ENCODE measurements around the gene PHACTR2.
A peak's percentile ranks its signal among the peaks of the same experiment; 100 is the strongest.
"Not testable (repeated sequence)": the region's sequence is repeated elsewhere in the genome, so short reads cannot be mapped to it uniquely, and the experiment has no call there.

Gene PHACTR2

DNA sequence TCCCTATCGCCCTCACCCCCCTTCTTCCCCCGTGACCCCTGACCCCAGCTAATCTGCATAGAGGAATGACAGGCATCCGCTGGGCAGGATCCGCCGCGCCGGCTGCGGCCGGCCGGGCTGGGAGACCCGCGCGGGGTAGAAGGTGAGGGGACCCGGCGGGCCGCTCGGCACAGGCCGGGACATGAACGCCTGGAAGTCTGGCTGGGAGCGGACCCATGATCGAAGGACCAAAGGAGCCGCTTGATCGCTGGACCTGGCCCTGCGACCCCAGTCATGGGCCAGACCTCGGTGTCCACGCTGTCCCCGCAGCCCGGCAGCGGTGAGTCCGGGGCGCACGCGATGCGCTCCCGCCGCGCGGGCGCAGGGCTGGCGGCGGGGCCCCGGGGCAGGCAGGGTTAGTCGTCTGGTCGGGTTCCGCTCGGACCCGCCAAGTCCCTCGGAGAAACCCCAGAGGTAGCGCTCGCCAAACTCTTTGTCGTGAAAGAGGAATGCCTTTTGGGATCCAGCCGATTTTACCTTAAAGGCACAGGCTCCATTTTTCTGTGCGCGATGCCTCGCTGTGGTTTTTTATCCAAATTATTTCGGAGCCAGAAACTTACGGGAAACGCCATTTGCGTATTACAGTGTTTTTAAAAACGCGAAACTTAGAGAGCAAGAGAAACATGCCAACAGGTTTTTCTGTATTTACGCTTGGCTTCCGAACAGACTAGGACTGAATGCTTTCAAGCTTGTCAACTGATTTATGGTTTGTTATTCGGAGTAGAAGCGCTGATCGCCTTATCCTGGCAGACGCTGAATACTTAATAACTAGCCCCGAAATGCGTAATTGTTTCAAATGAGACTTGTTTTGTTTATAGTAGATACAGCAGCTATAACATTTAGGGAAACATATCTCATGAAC, at the start of gene PHACTR2:
Gene PHACTR2 (plus strand): TSS at position 75 of the 901 bp plus-strand sequence. CDS start 199 bp downstream, at position 274.
- DNase-seq: peak in 12 of 14 donors; percentile 13 to 75 (median 46)

DNA sequence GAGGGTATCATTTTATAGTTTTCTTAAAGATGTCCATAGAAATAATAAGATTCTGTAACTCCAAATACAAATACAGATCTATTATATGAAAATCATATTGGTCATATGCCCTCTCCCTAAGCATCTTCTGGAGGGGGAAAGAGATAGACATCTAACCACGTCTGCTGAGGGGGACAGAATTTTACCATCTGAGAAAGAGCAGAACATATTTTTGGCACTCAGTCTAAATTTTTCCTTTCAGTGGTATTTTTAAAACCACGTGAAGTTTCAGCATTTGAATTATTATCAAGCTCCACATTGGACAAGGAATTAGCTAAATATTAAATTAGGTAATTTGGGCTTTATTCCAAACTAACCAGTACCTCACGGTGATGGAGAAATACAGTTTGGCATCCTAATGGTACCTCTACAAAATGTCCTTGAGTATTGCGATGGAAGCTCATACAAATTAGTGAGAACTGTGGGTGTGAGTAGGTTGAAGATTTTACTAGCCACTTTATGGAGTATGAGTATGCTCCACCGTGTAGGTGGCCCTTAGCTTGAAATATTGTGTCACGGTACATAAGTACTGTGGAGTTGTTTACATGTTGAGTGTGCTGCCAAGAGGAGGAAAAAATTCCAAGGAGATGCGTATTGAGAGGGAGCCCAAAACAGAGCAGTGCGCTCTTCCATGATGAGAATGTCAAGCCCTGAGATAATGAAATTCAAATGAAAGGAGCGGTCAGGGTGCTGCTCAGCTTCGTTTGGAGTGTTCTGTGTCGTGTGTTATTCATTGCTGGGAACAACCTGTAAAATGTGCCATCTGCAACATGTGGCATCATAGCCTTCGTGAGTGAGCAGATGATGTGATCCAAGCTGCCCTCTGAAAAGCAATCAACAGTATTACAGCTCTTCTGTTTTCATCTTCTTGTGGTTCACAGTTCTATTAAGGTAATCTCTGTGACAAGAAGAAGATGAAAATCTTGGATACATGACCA, 48.4 kb upstream of the PHACTR2 start:
- DNase-seq: no peak

GRCh38 chr6:143631196-143631595, 46.6 kb upstream of the PHACTR2 start:
- not testable (repeated sequence) for DNase-seq

DNA sequence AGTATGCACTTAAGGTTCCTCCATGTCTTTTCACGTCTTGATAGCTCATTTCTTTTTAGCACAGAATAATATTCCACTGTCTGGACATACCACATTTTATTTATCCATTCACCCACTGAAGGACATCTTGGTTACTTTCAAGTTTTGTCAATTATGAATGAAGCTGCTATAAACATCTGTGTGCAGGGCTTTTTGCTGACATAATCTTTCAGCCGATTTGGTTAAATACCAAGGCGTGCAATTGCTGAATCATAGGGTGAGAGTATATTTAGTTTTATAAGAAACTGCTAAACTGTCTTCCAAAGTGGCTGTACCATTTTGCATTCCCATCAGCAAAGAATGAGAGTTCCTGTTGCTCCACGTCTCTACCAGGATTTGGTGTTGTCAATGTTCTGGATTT, 44.9 kb upstream of the PHACTR2 start:
- no peak for DNase-seq

DNA sequence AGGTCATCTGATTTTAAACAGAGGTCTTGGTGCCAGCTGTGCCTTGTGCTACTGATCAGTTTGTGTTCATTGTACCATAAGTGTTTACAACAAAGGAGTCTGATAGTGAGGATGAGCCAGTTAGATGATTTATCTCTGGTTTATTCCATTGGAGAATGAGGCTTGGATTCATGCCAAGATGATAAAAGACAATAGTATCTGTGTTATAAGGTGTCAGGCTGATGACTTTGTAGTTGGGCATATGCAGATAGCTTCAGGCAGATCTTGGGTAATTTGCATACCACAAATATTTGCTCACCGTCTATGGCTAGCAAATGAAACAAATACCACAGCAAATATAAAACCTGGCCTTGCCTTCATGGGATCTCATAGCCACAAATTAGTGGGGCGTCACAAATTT, 43.3 kb upstream of the PHACTR2 start:
- DNase-seq: no peak

DNA sequence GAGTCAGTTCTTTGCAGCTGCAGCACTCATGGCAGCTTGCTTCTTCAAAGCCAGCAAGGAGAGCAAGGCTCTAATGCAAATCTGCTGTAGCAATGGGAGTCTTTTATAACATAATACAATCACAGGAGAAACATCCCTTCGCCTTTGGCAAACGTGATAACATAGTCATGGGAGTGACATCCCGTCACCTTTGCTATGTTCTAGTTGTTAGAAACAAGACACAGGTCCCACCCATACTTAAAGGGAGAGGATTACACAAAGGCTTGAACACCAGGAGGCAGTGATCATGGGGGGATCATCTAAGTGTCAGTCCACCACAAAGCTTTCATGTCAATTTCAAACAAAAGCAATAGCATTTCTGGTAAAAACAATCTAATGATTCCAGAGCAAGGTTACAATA, 40.1 kb upstream of the PHACTR2 start:
- no peak for DNase-seq

DNA sequence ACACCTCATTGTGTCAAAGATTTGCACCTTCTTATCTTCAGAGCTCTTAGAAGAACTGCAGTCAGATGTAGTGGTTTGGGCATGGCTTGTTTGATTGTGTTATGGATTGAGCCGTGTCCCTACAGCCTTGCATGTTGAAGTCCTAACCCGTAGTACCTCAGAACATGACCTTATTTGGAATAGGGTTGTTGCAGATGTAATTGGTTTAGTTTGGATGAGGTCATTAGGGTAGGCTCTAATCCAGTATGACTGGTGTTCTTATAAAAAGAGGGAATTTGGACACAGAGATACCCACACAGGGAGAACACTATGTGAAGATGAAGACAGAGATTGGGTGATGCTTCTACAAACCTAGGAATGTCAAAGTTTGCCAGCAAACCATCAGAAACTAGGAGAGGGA, 35.4 kb upstream of the PHACTR2 start:
- no peak for DNase-seq

DNA sequence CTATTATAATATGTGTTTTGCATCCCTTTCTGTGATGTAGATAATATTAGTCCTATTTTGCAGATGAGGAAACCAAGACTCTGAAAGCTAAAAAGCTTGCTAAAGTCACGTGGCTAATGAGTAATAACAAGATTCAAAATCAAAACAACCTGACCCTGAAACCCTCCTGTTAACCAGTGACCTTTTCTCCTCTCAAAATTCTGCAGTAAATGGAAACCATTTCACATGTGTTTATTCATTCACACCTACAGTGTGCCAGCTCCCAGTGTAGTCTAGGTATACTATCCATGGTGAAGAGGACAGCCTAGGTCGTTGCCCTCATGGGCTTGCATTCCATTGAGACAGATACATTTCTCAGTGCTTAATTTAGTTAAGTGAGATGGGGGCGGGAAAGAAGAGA, 30.6 kb upstream of the PHACTR2 start:
- no peak for DNase-seq

DNA sequence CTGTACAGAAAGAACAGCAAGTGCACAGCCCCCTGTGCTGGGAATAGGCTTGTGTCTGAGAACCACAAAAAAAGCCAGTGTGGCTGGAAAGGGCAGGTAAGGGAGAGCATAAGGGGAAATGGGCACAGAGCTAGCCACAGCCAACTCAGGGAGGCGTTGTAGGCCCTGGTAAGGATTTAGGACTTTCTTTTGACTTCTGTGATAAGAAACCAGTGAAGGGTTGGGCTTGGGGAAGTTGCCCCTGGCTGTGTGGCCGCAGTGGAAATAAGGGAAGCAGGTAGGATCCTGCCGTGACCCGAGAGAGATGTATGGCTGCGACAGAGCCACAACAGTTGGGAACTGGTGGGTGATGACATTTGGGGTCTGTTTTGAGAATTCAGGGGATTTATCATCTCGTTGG, 30.0 kb upstream of the PHACTR2 start:
- no peak for DNase-seq

- not testable (repeated sequence) for DNase-seq
Measured at GRCh38 chr6:143649319-143649718, 28.4 kb upstream of the PHACTR2 start.

- DNase-seq: not testable (repeated sequence)
Measured at GRCh38 chr6:143651328-143651727, 26.4 kb upstream of the PHACTR2 start.

- no peak for DNase-seq
Measured at GRCh38 chr6:143652841-143653331, 24.9 kb upstream of the PHACTR2 start.

- no peak for DNase-seq
Measured at GRCh38 chr6:143655541-143655940, 22.2 kb upstream of the PHACTR2 start.

GRCh38 chr6:143656026-143656425, 21.7 kb upstream of the PHACTR2 start:
- no peak for DNase-seq

- DNase-seq: no peak
Measured at GRCh38 chr6:143657809-143658208, 20.0 kb upstream of the PHACTR2 start.

DNA sequence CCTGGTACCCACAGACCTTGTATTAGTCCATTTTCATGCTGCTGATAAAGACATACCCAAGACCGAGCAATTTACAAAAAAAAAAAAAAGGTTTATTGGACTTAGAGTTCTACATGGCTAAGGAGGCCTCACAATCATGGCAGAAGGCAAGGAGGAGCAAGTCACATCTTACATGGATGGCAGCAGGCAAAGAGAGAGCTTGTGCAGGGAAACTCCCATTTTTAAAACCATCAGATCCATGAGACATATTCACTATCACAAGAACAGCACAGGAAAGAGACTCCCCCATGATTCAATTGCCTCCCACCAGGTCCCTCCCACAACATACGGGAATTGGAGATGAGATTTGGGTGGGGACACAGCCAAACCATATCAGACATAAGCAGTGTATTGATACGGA, 17.6 kb upstream of the PHACTR2 start:
- not testable (repeated sequence) for DNase-seq

GRCh38 chr6:143664171-143664570, 13.6 kb upstream of the PHACTR2 start:
- no peak for DNase-seq

- not testable (repeated sequence) for DNase-seq
Measured at GRCh38 chr6:143666007-143666406, 11.8 kb upstream of the PHACTR2 start.

DNA sequence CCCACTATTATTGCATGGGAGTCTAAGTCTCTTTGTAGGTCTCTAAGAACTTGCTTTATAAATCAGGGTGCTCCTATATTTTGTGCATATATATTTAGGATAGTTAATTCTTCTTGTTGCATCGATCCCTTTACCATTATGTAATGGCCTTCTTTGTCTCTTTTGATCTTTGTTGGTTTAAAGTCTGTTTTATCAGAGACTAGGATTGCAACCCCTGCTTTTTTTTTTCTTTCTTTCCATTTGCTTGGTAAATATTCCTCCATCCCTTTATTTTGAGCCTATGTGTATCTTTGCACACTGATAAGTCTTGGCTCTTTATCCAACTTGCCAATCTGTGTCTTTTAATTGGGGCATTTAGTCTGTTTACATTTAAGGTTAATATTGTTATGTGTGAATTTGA, 8.3 kb upstream of the PHACTR2 start:
- DNase-seq: not testable (repeated sequence)

DNA sequence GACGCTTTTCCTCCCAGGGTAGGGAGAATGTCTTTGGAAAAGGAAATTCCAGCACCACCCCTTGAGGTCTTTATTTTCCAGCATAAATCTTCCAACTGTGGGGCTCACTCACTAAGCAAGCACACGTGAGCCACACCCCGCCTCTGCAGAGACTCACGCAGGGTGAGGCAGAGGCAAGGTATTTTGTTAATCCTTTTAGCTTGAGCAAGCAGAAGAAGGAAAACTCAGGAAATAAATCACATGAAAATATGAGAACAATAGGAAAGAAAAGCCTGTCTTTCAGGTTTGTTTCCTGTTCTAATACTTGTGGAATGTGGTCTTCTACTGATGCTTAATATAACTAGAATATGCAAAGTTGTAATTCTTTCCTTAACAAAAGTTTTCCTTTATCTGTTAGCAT, 4.1 kb upstream of the PHACTR2 start:
- DNase-seq: no peak

GRCh38 chr6:143674483-143675381, 3.0 kb upstream of the PHACTR2 start:
- DNase-seq: no peak

GRCh38 chr6:143675382-143675900, 2.3 kb upstream of the PHACTR2 start:
- DNase-seq: no peak
